ENCODE results near the gene VSTM2B.

DNA sequence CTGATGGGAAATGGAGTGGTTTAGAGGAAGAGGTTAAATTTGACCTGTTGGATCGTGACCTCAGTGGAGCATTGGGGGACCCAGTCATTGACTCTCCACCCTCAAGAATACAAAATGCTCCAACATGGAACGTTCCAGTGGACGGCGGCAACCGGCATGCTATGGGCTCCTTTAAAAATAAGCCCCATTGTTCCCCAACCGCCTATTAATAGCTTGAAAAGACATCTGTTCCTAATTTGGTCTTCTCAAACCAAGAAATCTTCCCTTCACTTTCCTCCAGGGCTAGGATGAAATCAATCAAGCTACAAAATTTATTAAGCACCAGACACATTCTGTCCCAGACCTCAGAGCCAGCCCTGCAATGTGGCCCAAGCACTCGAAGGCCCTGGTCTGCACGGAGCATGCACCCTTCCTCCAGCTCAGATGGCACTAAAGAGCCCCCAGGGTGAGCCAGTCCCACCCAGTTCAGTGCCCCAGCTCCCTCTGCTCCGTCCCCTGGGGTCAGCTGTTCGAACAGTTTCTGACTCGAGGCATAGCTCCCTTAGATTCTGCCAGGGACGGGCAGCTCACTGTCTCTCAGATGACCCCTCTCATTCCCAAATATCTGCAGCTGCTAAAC is 22.5 kb upstream of the VSTM2B start:
- no peak for TF ChIP-seq ZNF101 (CRISPR knock-in tag; IDR thresholded peaks at IDR 0.05; ENCODE audit: borderline replicate concordance, low read depth)
- no peak for TF ChIP-seq SETDB1 (CRISPR knock-in tag; IDR thresholded peaks at IDR 0.05; ENCODE audit: borderline replicate concordance)
- TF ChIP-seq ZNF678 (CRISPR knock-in tag; IDR thresholded peaks at IDR 0.05) = no peak
- TF ChIP-seq, protein P1, sequence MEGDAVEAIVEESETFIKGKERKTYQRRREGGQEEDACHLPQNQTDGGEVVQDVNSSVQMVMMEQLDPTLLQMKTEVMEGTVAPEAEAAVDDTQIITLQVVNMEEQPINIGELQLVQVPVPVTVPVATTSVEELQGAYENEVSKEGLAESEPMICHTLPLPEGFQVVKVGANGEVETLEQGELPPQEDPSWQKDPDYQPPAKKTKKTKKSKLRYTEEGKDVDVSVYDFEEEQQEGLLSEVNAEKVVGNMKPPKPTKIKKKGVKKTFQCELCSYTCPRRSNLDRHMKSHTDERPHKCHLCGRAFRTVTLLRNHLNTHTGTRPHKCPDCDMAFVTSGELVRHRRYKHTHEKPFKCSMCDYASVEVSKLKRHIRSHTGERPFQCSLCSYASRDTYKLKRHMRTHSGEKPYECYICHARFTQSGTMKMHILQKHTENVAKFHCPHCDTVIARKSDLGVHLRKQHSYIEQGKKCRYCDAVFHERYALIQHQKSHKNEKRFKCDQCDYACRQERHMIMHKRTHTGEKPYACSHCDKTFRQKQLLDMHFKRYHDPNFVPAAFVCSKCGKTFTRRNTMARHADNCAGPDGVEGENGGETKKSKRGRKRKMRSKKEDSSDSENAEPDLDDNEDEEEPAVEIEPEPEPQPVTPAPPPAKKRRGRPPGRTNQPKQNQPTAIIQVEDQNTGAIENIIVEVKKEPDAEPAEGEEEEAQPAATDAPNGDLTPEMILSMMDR (CRISPR knock-in tag; IDR thresholded peaks at IDR 0.05) = no peak
- TF ChIP-seq SMARCC2 (IDR thresholded peaks at IDR 0.05) = no peak
